Trophoblast cell (in vitro differentiated cells and primary cell): Measurements from ENCODE around the gene HHAT.
A peak's percentile ranks its signal among the peaks of the same experiment; 100 is the strongest.

Experiments
- DNase-seq, 2 donors: peaks; one replicate each; pipeline ENCODE4 v3.0.0-alpha.2; 2016
- H2AFZ ChIP-seq: 2 replicates; pipeline ENCODE4 v1.6.1; 2013; ENCODE audit warnings: low read length, moderate library complexity, mild to moderate bottlenecking; ENCODE audit not compliant: insufficient read depth, poor library complexity
- H2AK5ac ChIP-seq: 2 replicates; pipeline ENCODE4 v1.6.1; 2013; ENCODE audit warnings: mild to moderate bottlenecking, low read length
- H2BK120ac ChIP-seq: 2 replicates; pipeline ENCODE4 v1.6.1; 2013; ENCODE audit warnings: low read length, mild to moderate bottlenecking, moderate library complexity; ENCODE audit not compliant: insufficient read depth, poor library complexity
- H2BK12ac ChIP-seq: 2 replicates; pipeline ENCODE4 v1.6.1; 2013; ENCODE audit warnings: mild to moderate bottlenecking, low read length, moderate library complexity
- H2BK5ac ChIP-seq: 2 replicates; pipeline ENCODE4 v1.6.1; 2013; ENCODE audit warnings: low read length, low read depth, moderate library complexity, mild to moderate bottlenecking; ENCODE audit not compliant: poor library complexity
- H3K14ac ChIP-seq: 2 replicates; pipeline ENCODE4 v1.6.1; 2013; ENCODE audit warnings: mild to moderate bottlenecking, low read length
- H3K18ac ChIP-seq: 2 replicates; pipeline ENCODE4 v1.6.1; 2013; ENCODE audit warnings: mild to moderate bottlenecking, low read length
- H3K23ac ChIP-seq: 2 replicates; pipeline ENCODE4 v1.6.1; 2013; ENCODE audit warnings: low read length
- H3K27ac ChIP-seq: 2 replicates; pipeline ENCODE4 v1.5.1; 2013; ENCODE audit warnings: low read depth, mild to moderate bottlenecking, inconsistent platforms, low read length, moderate library complexity
- H3K27me3 ChIP-seq: 2 replicates; pipeline ENCODE4 v1.6.1; 2013; ENCODE audit warnings: inconsistent platforms, mild to moderate bottlenecking, low read length, moderate library complexity; ENCODE audit not compliant: insufficient read depth
- H3K36me3 ChIP-seq, 2 experiments: 1 replicate in 1 of 2; 2 replicates in 1 of 2; pipeline ENCODE4 v1.6.1; 2013; ENCODE audit warnings: low read length in 2 of 2, mild to moderate bottlenecking in 2 of 2, moderate library complexity in 1 of 2; ENCODE audit not compliant: insufficient read depth in 2 of 2, control insufficient read depth in 1 of 2
- H3K4ac ChIP-seq: 2 replicates; pipeline ENCODE4 v1.6.1; 2013; ENCODE audit warnings: low read depth, mild to moderate bottlenecking, low read length, moderate library complexity
- H3K4me1 ChIP-seq, 2 experiments: 1 replicate in 1 of 2; 2 replicates in 1 of 2; pipeline ENCODE4 v1.6.1; 2013; ENCODE audit warnings: low read length in 2 of 2, mild to moderate bottlenecking in 2 of 2, moderate library complexity in 1 of 2; ENCODE audit not compliant: insufficient read depth in 2 of 2, control insufficient read depth in 1 of 2
- H3K4me2 ChIP-seq: 2 replicates; pipeline ENCODE4 v1.6.1; 2013; ENCODE audit warnings: inconsistent platforms, mild to moderate bottlenecking, low read length, moderate library complexity
- H3K4me3 ChIP-seq: 2 replicates; pipeline ENCODE4 v1.5.1; 2013; ENCODE audit warnings: mild to moderate bottlenecking, low read depth, low read length, inconsistent platforms
- H3K79me1 ChIP-seq: one replicate; pipeline ENCODE4 v1.6.1; 2013; ENCODE audit warnings: low read length
- H3K79me2 ChIP-seq: 2 replicates; pipeline ENCODE4 v1.6.1; 2013; ENCODE audit warnings: low read length, mild to moderate bottlenecking; ENCODE audit not compliant: control insufficient read depth, insufficient read depth, poor library complexity
- H3K9ac ChIP-seq: 2 replicates; pipeline ENCODE4 v1.6.1; 2013; ENCODE audit warnings: mild to moderate bottlenecking, low read length
- H3K9me3 ChIP-seq: 2 replicates; pipeline ENCODE4 v1.6.1; 2013; ENCODE audit warnings: low read depth, mild to moderate bottlenecking, control low read depth, inconsistent platforms, low read length; ENCODE audit not compliant: insufficient read depth
- H4K12ac ChIP-seq: 2 replicates; pipeline ENCODE4 v1.6.1; 2013; ENCODE audit warnings: low read depth, mild to moderate bottlenecking, low read length, moderate library complexity
- H4K8ac ChIP-seq: 2 replicates; pipeline ENCODE4 v1.6.1; 2013; ENCODE audit warnings: low read depth, mild to moderate bottlenecking, low read length, moderate library complexity
- H4K91ac ChIP-seq: one replicate; pipeline ENCODE4 v1.6.1; 2013; ENCODE audit warnings: low read depth, mild to moderate bottlenecking, low read length, moderate library complexity
- WGBS: extraction: QIAGEN DNeasy Blood & Tissue Kit; methylation state at CpG from one replicate; pipeline ENCODE4 v1.1.7; 2013; ENCODE audit warnings: missing lambda C conversion rate; ENCODE audit not compliant: insufficient read length, insufficient coverage; ENCODE audit errors: extremely low coverage; 5-methylcytosine and 5-hydroxymethylcytosine counted together

The HHAT gene

GRCh38 chr1:210366767-210367166 is 38.1 kb downstream of the HHAT start:
- Histone ChIP-seq H3K79me2 (no peaks in the 10 kb centered on the region), H3K9ac (no peak overlapping the region), H3K27ac (no peak overlapping the region), H3K14ac (no peak overlapping the region), H3K27me3 (no peaks in the 10 kb centered on the region), H3K4me1 (peaks cover 12 to 17% of the 10 kb centered on the region in 2 experiments), H3K4me2 (no peak overlapping the region), H3K4ac (no peak overlapping the region), H2BK120ac (no peak overlapping the region), H2BK12ac (no peak overlapping the region), H2AK5ac (no peak overlapping the region), H3K9me3 (no peaks in the 10 kb centered on the region), H3K18ac (no peak overlapping the region), H4K91ac (no peak overlapping the region), H4K12ac (no peak overlapping the region), H3K4me3 (no peak overlapping the region), H2BK5ac (no peak overlapping the region), H3K23ac (no peak overlapping the region), H3K36me3 (no peaks in the 10 kb centered on the region), H3K79me1 (peaks cover 3% of the 10 kb centered on the region), H2AFZ (no peak overlapping the region), H4K8ac (no peak overlapping the region)
- WGBS, result no CpG with 5 or more reads among the region's 6 CpGs
- DNase-seq, result peak; percentile 54 to 62

DNA sequence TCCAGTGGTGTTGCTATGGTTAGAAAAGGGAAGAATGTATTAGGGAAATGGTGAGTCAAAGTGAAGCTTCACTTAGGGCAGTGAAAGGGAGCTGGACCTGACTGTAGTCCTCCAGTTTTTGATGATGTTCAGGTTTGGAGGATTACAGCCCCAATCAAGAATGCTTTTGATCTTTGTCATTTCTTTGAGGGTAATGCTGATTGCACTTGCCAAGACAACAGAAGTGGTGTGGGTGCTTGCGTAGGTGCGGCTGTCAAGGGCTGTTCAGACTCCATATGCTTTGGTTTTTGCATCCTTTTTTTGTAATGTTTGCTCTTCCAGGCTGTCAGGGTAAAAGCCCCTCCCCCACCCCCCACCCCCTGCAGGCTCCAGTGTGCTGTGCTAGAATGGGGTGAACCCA is 38.9 kb downstream of the HHAT start:
- peaks cover 3% of the 10 kb centered on the region for H3K79me1 ChIP-seq
- no peak for DNase-seq
- H3K4me2 ChIP-seq, result no peak overlapping the region
- peaks cover 12 to 17% of the 10 kb centered on the region in 2 experiments for H3K4me1 ChIP-seq
- peak overlapping the region; percentile 71 for H3K18ac ChIP-seq
- H3K14ac ChIP-seq, result no peak overlapping the region
- H2AK5ac ChIP-seq, result peak overlapping the region; percentile 59
- no CpG with 5 or more reads among the region's 2 CpGs for WGBS
- no peaks in the 10 kb centered on the region for H3K36me3 ChIP-seq
- H2BK5ac ChIP-seq, result no peak overlapping the region
- peak overlapping the region; percentile 11 for H4K8ac ChIP-seq
- no peaks in the 10 kb centered on the region for H3K27me3 ChIP-seq
- H3K23ac ChIP-seq, result no peak overlapping the region
- no peak overlapping the region for H3K4me3 ChIP-seq
- no peak overlapping the region for H2AFZ ChIP-seq
- no peaks in the 10 kb centered on the region for H3K79me2 ChIP-seq
- no peak overlapping the region for H3K4ac ChIP-seq
- H4K12ac ChIP-seq, result no peak overlapping the region
- peak overlapping the region; percentile 77 for H2BK12ac ChIP-seq
- H2BK120ac ChIP-seq, result no peak overlapping the region
- H3K27ac ChIP-seq, result no peak overlapping the region
- H4K91ac ChIP-seq, result no peak overlapping the region
- H3K9me3 ChIP-seq, result no peaks in the 10 kb centered on the region
- H3K9ac ChIP-seq, result no peak overlapping the region

DNA sequence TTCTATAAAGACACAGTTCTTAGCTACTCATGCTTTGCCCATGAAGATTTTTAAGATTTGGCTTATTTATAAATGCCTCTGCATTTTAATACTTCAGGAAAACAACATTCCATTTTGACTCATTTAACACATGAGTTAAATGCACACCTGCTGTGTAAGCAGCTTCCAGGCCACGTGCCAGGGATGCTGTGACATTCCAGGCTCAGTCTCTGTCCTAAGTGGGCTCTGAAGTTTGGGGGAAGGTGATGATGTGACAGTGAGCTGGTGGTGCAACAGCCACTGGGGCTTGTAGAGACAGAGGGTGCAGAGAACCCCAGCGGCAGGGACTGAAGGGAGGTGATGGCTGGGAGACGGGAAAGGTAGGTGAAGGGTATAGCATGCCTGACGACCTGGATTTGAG is 40.7 kb downstream of the HHAT start:
- Histone ChIP-seq H2AFZ (no peak overlapping the region), H3K18ac (no peak overlapping the region), H3K4me3 (no peak overlapping the region), H3K4me1 (peaks cover 12 to 17% of the 10 kb centered on the region in 2 experiments), H3K27ac (no peak overlapping the region), H3K4me2 (no peak overlapping the region), H4K8ac (no peak overlapping the region), H4K91ac (no peak overlapping the region), H2AK5ac (no peak overlapping the region), H3K9ac (no peak overlapping the region), H2BK120ac (no peak overlapping the region), H2BK5ac (no peak overlapping the region), H3K36me3 (no peaks in the 10 kb centered on the region), H3K14ac (no peak overlapping the region), H3K27me3 (no peaks in the 10 kb centered on the region), H3K79me2 (no peaks in the 10 kb centered on the region), H4K12ac (no peak overlapping the region), H2BK12ac (no peak overlapping the region), H3K79me1 (peaks cover 3% of the 10 kb centered on the region), H3K23ac (no peak overlapping the region), H3K9me3 (no peaks in the 10 kb centered on the region), H3K4ac (no peak overlapping the region)
- WGBS, result no CpG with 5 or more reads among the region's 4 CpGs
- no peak for DNase-seq

GRCh38 chr1:210371916-210372315 is 43.2 kb downstream of the HHAT start:
- DNase-seq, result no peak
- no peak overlapping the region for H3K23ac ChIP-seq
- peaks cover 3% of the 10 kb centered on the region for H3K79me1 ChIP-seq
- H3K36me3 ChIP-seq, result no peaks in the 10 kb centered on the region
- whole genome bisulfite sequencing, result no CpG with 5 or more reads among the region's 2 CpGs
- no peaks in the 10 kb centered on the region for H3K9me3 ChIP-seq
- no peak overlapping the region for H4K12ac ChIP-seq
- H2BK12ac ChIP-seq, result no peak overlapping the region
- no peak overlapping the region for H4K8ac ChIP-seq
- H3K79me2 ChIP-seq, result no peaks in the 10 kb centered on the region
- no peak overlapping the region for H2BK120ac ChIP-seq
- no peak overlapping the region for H3K27ac ChIP-seq
- no peak overlapping the region for H3K14ac ChIP-seq
- no peak overlapping the region for H2BK5ac ChIP-seq
- H3K4me3 ChIP-seq, result no peak overlapping the region
- no peak overlapping the region for H4K91ac ChIP-seq
- H2AK5ac ChIP-seq, result no peak overlapping the region
- H3K4ac ChIP-seq, result no peak overlapping the region
- H3K18ac ChIP-seq, result no peak overlapping the region
- H3K4me2 ChIP-seq, result no peak overlapping the region
- H2AFZ ChIP-seq, result no peak overlapping the region
- no peak overlapping the region for H3K9ac ChIP-seq
- H3K4me1 ChIP-seq, result peaks cover 3 to 7% of the 10 kb centered on the region in 2 experiments
- no peaks in the 10 kb centered on the region for H3K27me3 ChIP-seq
